B cell (primary cell): ENCODE data around the gene CD40.

Source experiments
- CTCF ChIP-seq: fragments of 200-600 bp; IDR thresholded peaks from one replicate; pipeline ENCODE4 v1.8.0; 2022; ENCODE audit warnings: antibody characterized with exemption, mild to moderate bottlenecking
- EZH2 ChIP-seq: IDR thresholded peaks from 2 replicates; pipeline ENCODE4 v1.6.1; 2012; ENCODE audit warnings: borderline replicate concordance, low read depth, mild to moderate bottlenecking, moderate library complexity, low read length; ENCODE audit not compliant: insufficient read depth, poor library complexity, severe bottlenecking

- TF ChIP-seq CTCF, result no peak
- TF ChIP-seq EZH2, result no peak
Measured at GRCh38 chr20:46142124-46142523, 24.0 kb downstream of the CD40 start.
